Measurements from ENCODE around the gene KDM1A. TPM values are rescaled to one million over a fixed set of nuclear protein-coding genes. Genes with fewer than 3 reads are reported as not detected.
A peak's percentile ranks its signal among the peaks of the same experiment; 100 is the strongest.

The KDM1A gene
- total and polyA plus RNA-seq, 3 experiments from 2014 or later: 49.4 to 59.9 (median 57.5) TPM

- H3K36me3 ChIP-seq (ENCODE audit: insufficient read depth, low read length): no peaks in the 10 kb centered on the region
- H3K4me1 ChIP-seq (ENCODE audit: insufficient read depth, low read length): peaks cover 10% of the 10 kb centered on the region
- Mint-ChIP-seq H3K9me3 (peaks cover 0 to 7% (median 5%) of the 10 kb centered on the region in 5 donors), H3K27ac (peak overlapping the region; percentile 10 to 95 (median 89)), H3K4me1 (peaks cover 41 to 57% (median 57%) of the 10 kb centered on the region in 3 donors), H3K36me3 (peaks cover 6 to 11% (median 7%) of the 10 kb centered on the region in 3 donors), H3K27me3 (no peaks in the 10 kb centered on the region), H3K4me3 (peak overlapping the region; percentile 91 to 95 (median 94))
- ChIA-PET CTCF (interaction anchor here (0.7 kb wide), 1 partner anchor 385 kb away, joined by 3 read pairs; no protein-coding TSS in a partner anchor), POLR2A (no interaction called here)
- H3K4me3 ChIP-seq (ENCODE audit: low read length): peak overlapping the region; percentile 93
- peak overlapping the region; percentile 77 for H3K27ac ChIP-seq (ENCODE audit: low read depth, low read length)
- H3K27me3 ChIP-seq (ENCODE audit: insufficient read depth, low read length, poor library complexity, severe bottlenecking): no peaks in the 10 kb centered on the region
- peak in 3 of 5 donors; percentile 2 to 24 (median 2) for DNase-seq
- peaks cover 5% of the 10 kb centered on the region for H3K9me3 ChIP-seq (ENCODE audit: low read length)
Measured at GRCh38 chr1:23019863-23020625, 776 bp downstream of the KDM1A start.

- peaks cover 6 to 11% (median 7%) of the 10 kb centered on the region in 3 donors for H3K36me3 Mint-ChIP-seq
- H3K9me3 Mint-ChIP-seq: peaks cover 0 to 7% (median 5%) of the 10 kb centered on the region in 5 donors
- DNase-seq: no peak
- ChIA-PET POLR2A (no interaction called here), CTCF (interaction anchor here (0.7 kb wide), 1 partner anchor 384 kb away, joined by 3 read pairs; no protein-coding TSS in a partner anchor)
- peaks cover 5% of the 10 kb centered on the region for H3K9me3 ChIP-seq (ENCODE audit: low read length)
- H3K36me3 ChIP-seq (ENCODE audit: insufficient read depth, low read length): no peaks in the 10 kb centered on the region
- peak overlapping the region; percentile 91 to 95 (median 94) for H3K4me3 Mint-ChIP-seq
- no peaks in the 10 kb centered on the region for H3K27me3 ChIP-seq (ENCODE audit: insufficient read depth, low read length, poor library complexity, severe bottlenecking)
- peaks cover 10% of the 10 kb centered on the region for H3K4me1 ChIP-seq (ENCODE audit: insufficient read depth, low read length)
- H3K27me3 Mint-ChIP-seq: no peaks in the 10 kb centered on the region
- H3K27ac Mint-ChIP-seq: peak overlapping the region in 4 of 8 donors; percentile 14 to 94 (median 89)
- peaks cover 44 to 63% (median 57%) of the 10 kb centered on the region in 3 donors for H3K4me1 Mint-ChIP-seq
- H3K27ac ChIP-seq (ENCODE audit: low read depth, low read length): peak overlapping the region; percentile 77
- peak overlapping the region; percentile 93 for H3K4me3 ChIP-seq (ENCODE audit: low read length)
Measured at GRCh38 chr1:23020706-23021405, 1.6 kb downstream of the KDM1A start.

- CTCF ChIA-PET: no interaction called here
- POLR2A ChIA-PET: no interaction called here
- peak overlapping the region; percentile 0 to 74 (median 25) for H3K4me3 Mint-ChIP-seq
- H3K27ac Mint-ChIP-seq: no peak overlapping the region
- peaks cover 0 to 7% (median 5%) of the 10 kb centered on the region in 5 donors for H3K9me3 Mint-ChIP-seq
- H3K36me3 Mint-ChIP-seq: peaks cover 6 to 11% (median 7%) of the 10 kb centered on the region in 3 donors
- Histone ChIP-seq H3K36me3 (ENCODE audit: insufficient read depth, low read length) (no peaks in the 10 kb centered on the region), H3K27me3 (ENCODE audit: insufficient read depth, low read length, poor library complexity, severe bottlenecking) (no peaks in the 10 kb centered on the region), H3K4me3 (ENCODE audit: low read length) (no peak overlapping the region), H3K4me1 (ENCODE audit: insufficient read depth, low read length) (peaks cover 10% of the 10 kb centered on the region), H3K9me3 (ENCODE audit: low read length) (peaks cover 5% of the 10 kb centered on the region), H3K27ac (ENCODE audit: low read depth, low read length) (no peak overlapping the region)
- H3K27me3 Mint-ChIP-seq: no peaks in the 10 kb centered on the region
- H3K4me1 Mint-ChIP-seq: peaks cover 50 to 72% (median 64%) of the 10 kb centered on the region in 3 donors
- DNase-seq: no peak
Measured at GRCh38 chr1:23021834-23022233, 2.6 kb downstream of the KDM1A start.

GRCh38 chr1:23023174-23023845, 4.0 kb downstream of the KDM1A start:
- Histone ChIP-seq H3K27me3 (ENCODE audit: insufficient read depth, low read length, poor library complexity, severe bottlenecking) (no peaks in the 10 kb centered on the region), H3K4me1 (ENCODE audit: insufficient read depth, low read length) (peaks cover 13% of the 10 kb centered on the region), H3K27ac (ENCODE audit: low read depth, low read length) (no peak overlapping the region), H3K36me3 (ENCODE audit: insufficient read depth, low read length) (no peaks in the 10 kb centered on the region), H3K9me3 (ENCODE audit: low read length) (peaks cover 5% of the 10 kb centered on the region), H3K4me3 (ENCODE audit: low read length) (no peak overlapping the region)
- ChIA-PET CTCF (interaction anchor here (1.2 kb wide), 1 partner anchor 27 kb away, joined by 3 read pairs; no protein-coding TSS in a partner anchor), POLR2A (no interaction called here)
- H3K36me3 Mint-ChIP-seq: peaks cover 6 to 11% (median 7%) of the 10 kb centered on the region in 3 donors
- peaks cover 53 to 82% (median 70%) of the 10 kb centered on the region in 3 donors for H3K4me1 Mint-ChIP-seq
- peak overlapping the region in 3 of 7 donors; percentile 13 to 72 (median 44) for H3K4me3 Mint-ChIP-seq
- H3K27me3 Mint-ChIP-seq: no peaks in the 10 kb centered on the region
- DNase-seq: no peak
- peaks cover 0 to 7% (median 5%) of the 10 kb centered on the region in 5 donors for H3K9me3 Mint-ChIP-seq
- H3K27ac Mint-ChIP-seq: peak overlapping the region in 2 of 8 donors; percentile 62 to 73

- peaks cover 7% of the 10 kb centered on the region for H3K4me1 ChIP-seq (ENCODE audit: insufficient read depth, low read length)
- H3K36me3 Mint-ChIP-seq: peaks cover 4 to 10% (median 7%) of the 10 kb centered on the region in 3 donors
- CTCF ChIA-PET: no interaction called here
Measured at GRCh38 chr1:23026568-23026967, 7.3 kb downstream of the KDM1A start.

GRCh38 chr1:23027352-23027907, 8.2 kb downstream of the KDM1A start:
- Mint-ChIP-seq H3K4me1 (peaks cover 54 to 84% (median 73%) of the 10 kb centered on the region in 3 donors), H3K36me3 (peaks cover 7 to 10% (median 7%) of the 10 kb centered on the region in 3 donors), H3K27me3 (no peaks in the 10 kb centered on the region), H3K4me3 (no peak overlapping the region), H3K27ac (no peak overlapping the region), H3K9me3 (peaks cover 0 to 7% (median 5%) of the 10 kb centered on the region in 5 donors)
- Histone ChIP-seq H3K9me3 (ENCODE audit: low read length) (peaks cover 5% of the 10 kb centered on the region), H3K4me3 (ENCODE audit: low read length) (no peak overlapping the region), H3K27ac (ENCODE audit: low read depth, low read length) (no peak overlapping the region), H3K4me1 (ENCODE audit: insufficient read depth, low read length) (peaks cover 7% of the 10 kb centered on the region), H3K27me3 (ENCODE audit: insufficient read depth, low read length, poor library complexity, severe bottlenecking) (no peaks in the 10 kb centered on the region), H3K36me3 (ENCODE audit: insufficient read depth, low read length) (no peaks in the 10 kb centered on the region)
- POLR2A ChIA-PET: no interaction called here
- CTCF ChIA-PET: no interaction called here
- no peak for DNase-seq

More at GRCh38 chr1:23026568-23026967, 7.3 kb downstream of the KDM1A start:
- no peaks in the 10 kb centered on the region for H3K27me3 ChIP-seq (ENCODE audit: insufficient read depth, low read length, poor library complexity, severe bottlenecking)
- peak overlapping the region in 1 of 8 donors; percentile 72 for H3K27ac Mint-ChIP-seq
- H3K9me3 Mint-ChIP-seq: peaks cover 0 to 7% (median 5%) of the 10 kb centered on the region in 5 donors
- H3K27ac ChIP-seq (ENCODE audit: low read depth, low read length): no peak overlapping the region
- peaks cover 5% of the 10 kb centered on the region for H3K9me3 ChIP-seq (ENCODE audit: low read length)
- H3K27me3 Mint-ChIP-seq: no peaks in the 10 kb centered on the region
- no peaks in the 10 kb centered on the region for H3K36me3 ChIP-seq (ENCODE audit: insufficient read depth, low read length)
- no peak for DNase-seq
- H3K4me1 Mint-ChIP-seq: peaks cover 50 to 87% (median 74%) of the 10 kb centered on the region in 3 donors
- no peak overlapping the region for H3K4me3 ChIP-seq (ENCODE audit: low read length)
- POLR2A ChIA-PET: no interaction called here
- no peak overlapping the region for H3K4me3 Mint-ChIP-seq

- peaks cover 7% of the 10 kb centered on the region for H3K4me1 ChIP-seq (ENCODE audit: insufficient read depth, low read length)
- ChIA-PET POLR2A (no interaction called here), CTCF (no interaction called here)
- no peak overlapping the region for H3K27ac ChIP-seq (ENCODE audit: low read depth, low read length)
- Mint-ChIP-seq H3K36me3 (peaks cover 0 to 14% (median 7%) of the 10 kb centered on the region in 3 donors), H3K27me3 (no peaks in the 10 kb centered on the region), H3K4me1 (peaks cover 50 to 78% (median 62%) of the 10 kb centered on the region in 3 donors), H3K9me3 (no peaks in the 10 kb centered on the region), H3K4me3 (no peak overlapping the region), H3K27ac (no peak overlapping the region)
- H3K27me3 ChIP-seq (ENCODE audit: insufficient read depth, low read length, poor library complexity, severe bottlenecking): no peaks in the 10 kb centered on the region
- H3K9me3 ChIP-seq (ENCODE audit: low read length): no peaks in the 10 kb centered on the region
- no peak overlapping the region for H3K4me3 ChIP-seq (ENCODE audit: low read length)
- DNase-seq: no peak
- H3K36me3 ChIP-seq (ENCODE audit: insufficient read depth, low read length): no peaks in the 10 kb centered on the region
Measured at GRCh38 chr1:23029337-23029736, 10.1 kb downstream of the KDM1A start.
